ENCODE data around the gene PRDM15. TPM values are rescaled to one million over a fixed set of nuclear protein-coding genes. Genes with fewer than 3 reads are reported as not detected.

Gene PRDM15
- total and polyA plus RNA-seq, 2 experiments from 2014 or later: 2.3 to 6.4 TPM

DNA sequence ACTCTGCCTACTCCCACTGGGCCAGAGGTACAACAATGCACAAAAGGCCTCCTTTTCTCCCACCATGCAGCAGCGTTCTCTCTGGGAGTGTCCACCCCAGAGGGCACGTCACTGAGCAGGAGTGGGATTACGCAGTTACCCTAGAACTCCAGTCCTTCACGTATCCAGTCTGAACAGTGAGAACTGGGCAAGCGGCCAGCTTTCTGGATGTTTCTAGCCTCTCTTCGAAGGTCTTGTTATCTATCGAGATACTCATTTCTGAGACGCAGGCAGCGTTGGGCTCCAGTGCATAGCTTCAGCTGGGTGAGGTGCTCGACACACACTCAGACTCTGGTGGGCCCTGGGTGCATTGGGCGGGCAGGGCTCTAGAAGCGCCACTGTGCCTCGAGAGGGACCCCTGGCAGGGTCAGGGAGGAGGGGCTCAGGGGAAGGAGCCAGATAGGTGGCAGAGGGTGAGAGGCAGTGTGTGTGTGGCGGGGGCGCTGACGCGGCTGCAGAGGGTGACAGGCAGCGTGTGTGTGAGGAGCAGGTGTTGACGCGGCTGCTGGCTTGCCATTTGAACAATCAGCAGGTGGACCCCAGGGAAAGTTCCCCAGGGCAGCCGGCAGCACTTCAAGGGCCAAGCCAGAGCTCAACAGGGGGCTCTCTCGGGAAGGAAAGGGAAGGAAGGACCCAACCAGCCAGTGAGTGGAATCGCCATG, 27.9 kb downstream of the PRDM15 start:
- peak; percentile 37 to 72 for DNase-seq (ENCODE audit: low read depth in 1 of 2, low spot score in 1 of 2)
- Histone ChIP-seq H3K4me3 (no peak overlapping the region), H3K27ac (peak overlapping the region; percentile 63), H3K27me3 (no peaks in the 10 kb centered on the region), H3K36me3 (no peaks in the 10 kb centered on the region), H3K9me3 (ENCODE audit: low read depth) (no peaks in the 10 kb centered on the region), H3K4me1 (ENCODE audit: low read depth) (peaks cover 21% of the 10 kb centered on the region)
- TF ChIP-seq, protein P1, sequence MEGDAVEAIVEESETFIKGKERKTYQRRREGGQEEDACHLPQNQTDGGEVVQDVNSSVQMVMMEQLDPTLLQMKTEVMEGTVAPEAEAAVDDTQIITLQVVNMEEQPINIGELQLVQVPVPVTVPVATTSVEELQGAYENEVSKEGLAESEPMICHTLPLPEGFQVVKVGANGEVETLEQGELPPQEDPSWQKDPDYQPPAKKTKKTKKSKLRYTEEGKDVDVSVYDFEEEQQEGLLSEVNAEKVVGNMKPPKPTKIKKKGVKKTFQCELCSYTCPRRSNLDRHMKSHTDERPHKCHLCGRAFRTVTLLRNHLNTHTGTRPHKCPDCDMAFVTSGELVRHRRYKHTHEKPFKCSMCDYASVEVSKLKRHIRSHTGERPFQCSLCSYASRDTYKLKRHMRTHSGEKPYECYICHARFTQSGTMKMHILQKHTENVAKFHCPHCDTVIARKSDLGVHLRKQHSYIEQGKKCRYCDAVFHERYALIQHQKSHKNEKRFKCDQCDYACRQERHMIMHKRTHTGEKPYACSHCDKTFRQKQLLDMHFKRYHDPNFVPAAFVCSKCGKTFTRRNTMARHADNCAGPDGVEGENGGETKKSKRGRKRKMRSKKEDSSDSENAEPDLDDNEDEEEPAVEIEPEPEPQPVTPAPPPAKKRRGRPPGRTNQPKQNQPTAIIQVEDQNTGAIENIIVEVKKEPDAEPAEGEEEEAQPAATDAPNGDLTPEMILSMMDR (IDR thresholded peaks at IDR 0.05; ENCODE audit: low read depth, low read length): no peak

DNA sequence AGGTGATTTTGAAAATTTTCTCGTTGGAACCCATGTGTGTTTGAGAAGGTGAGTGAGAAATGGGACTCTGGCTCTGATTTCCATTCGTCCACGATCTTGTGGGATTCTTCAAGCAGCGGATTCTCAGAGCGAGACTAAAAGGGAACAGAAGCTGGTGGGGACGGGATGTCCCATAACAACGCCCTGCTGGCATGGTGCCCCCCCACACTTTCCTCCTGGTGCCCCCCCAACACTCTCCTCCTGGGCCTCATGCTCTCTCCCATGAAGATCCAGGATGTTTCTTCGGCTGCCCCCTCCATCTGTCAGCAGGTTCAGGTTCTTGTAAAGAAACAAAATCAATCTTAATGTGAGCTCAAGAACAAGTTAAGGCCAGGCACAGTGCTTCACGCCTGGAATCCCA, 29.1 kb downstream of the PRDM15 start:
- Histone ChIP-seq H3K36me3 (no peaks in the 10 kb centered on the region), H3K27ac (no peak overlapping the region), H3K9me3 (ENCODE audit: low read depth) (no peaks in the 10 kb centered on the region), H3K4me1 (ENCODE audit: low read depth) (peaks cover 21% of the 10 kb centered on the region), H3K27me3 (no peaks in the 10 kb centered on the region), H3K4me3 (no peak overlapping the region)
- DNase-seq (ENCODE audit: low read depth in 1 of 2, low spot score in 1 of 2): no peak
- TF ChIP-seq, protein P1 (IDR thresholded peaks at IDR 0.05; ENCODE audit: low read depth, low read length): no peak

DNA sequence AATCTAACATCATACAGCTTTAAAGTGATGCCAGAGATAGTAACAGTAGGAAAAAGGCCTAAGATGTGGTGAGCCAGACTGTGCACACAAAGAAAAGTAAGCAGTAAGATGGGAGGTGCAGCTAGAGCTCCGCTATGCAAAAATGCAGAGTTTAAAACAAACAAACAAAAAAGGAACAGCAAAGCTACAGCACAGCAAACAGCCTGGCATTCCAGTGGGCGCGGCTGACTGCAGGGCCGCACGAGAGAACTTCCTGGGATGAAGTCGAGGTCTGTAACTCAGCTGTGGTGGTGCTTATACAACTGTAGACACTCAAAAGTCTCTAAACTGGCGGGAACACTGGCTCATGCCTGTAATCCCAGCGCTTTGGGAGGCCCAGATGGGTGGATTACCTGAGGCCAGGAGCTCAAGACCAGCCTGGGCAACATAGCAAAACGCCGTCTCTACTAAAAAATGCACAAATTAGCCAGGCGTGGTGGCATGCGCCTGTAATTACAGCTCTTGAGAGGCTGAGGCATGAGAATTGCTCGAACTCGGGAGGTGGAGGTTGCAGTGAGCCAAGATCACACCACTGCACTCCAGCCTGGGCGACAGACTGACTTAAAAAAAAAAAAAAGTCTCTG, 30.1 kb downstream of the PRDM15 start:
- Histone ChIP-seq H3K27ac (no peak overlapping the region), H3K4me1 (ENCODE audit: low read depth) (peaks cover 21% of the 10 kb centered on the region), H3K4me3 (no peak overlapping the region), H3K9me3 (ENCODE audit: low read depth) (no peaks in the 10 kb centered on the region), H3K36me3 (no peaks in the 10 kb centered on the region), H3K27me3 (no peaks in the 10 kb centered on the region)
- TF ChIP-seq, protein P1 (IDR thresholded peaks at IDR 0.05; ENCODE audit: low read depth, low read length): no peak
- no peak for DNase-seq (ENCODE audit: low read depth in 1 of 2, low spot score in 1 of 2)

DNA sequence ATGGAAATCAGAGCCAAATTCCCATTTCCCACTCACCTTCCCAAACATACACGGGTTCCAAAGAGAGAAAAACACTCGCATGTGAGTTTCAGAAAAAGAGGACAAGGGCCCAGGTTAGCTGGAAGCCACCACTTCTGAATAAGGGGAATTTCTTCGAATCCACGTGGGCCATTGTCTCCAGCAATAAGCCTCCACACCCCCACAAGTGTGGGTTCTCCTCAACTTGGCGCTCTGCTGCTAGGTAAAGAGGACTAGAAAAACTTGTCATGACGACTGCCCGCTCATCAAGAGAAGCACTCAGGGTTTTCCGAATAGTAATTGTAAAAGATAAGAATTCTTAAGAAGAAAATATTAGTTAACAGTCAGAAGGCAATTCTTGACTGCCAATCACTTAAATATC, 30.6 kb downstream of the PRDM15 start:
- H3K27ac ChIP-seq: no peak overlapping the region

DNA sequence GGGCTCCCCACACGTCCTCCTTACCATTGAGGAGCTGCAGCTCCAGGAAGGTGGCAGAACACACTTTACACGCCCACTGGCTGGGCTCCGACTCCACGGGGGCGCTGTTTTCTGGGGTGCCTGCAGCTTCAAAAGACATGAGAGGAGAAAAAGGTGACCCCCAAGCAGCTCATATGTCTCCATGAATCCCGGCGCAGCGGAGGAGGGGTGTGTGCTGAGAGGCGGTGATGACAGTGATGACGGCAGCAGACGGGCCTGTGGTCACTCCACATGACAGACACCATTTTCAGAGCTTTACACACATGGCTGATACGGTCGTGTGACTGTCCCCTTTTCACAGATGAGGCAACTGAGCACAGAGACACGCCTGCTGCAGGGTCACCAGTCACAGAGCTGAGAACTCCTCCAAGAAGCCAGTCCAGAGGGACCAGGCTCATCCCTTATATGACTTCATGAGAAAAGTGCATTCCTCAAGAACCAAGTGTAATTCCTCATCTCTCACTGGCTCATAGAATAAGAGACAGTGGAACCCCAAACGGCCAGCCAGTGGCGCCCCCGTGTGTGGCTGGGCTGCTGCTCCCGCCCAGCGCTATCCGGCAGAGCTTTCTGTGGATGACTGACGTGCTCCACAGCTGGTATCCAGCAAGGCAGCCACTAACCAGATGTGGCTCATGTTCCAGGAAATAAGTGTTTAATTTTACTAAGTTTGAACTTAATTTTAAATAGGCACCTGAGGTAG, 31.9 kb downstream of the PRDM15 start:
- H3K4me3 ChIP-seq: no peak overlapping the region
- H3K9me3 ChIP-seq (ENCODE audit: low read depth): no peaks in the 10 kb centered on the region
- TF ChIP-seq, protein P1 (IDR thresholded peaks at IDR 0.05; ENCODE audit: low read depth, low read length): no peak

More for the DNA sequence above, 30.6 kb downstream of the PRDM15 start:
- no peaks in the 10 kb centered on the region for H3K27me3 ChIP-seq
- H3K9me3 ChIP-seq (ENCODE audit: low read depth): no peaks in the 10 kb centered on the region
- peaks cover 21% of the 10 kb centered on the region for H3K4me1 ChIP-seq (ENCODE audit: low read depth)
- no peak overlapping the region for H3K4me3 ChIP-seq
- TF ChIP-seq, protein P1 (IDR thresholded peaks at IDR 0.05; ENCODE audit: low read depth, low read length): no peak
- no peaks in the 10 kb centered on the region for H3K36me3 ChIP-seq
- DNase-seq (ENCODE audit: low read depth in 1 of 2, low spot score in 1 of 2): no peak

More for the DNA sequence above, 31.9 kb downstream of the PRDM15 start:
- H3K27ac ChIP-seq: no peak overlapping the region
- no peaks in the 10 kb centered on the region for H3K27me3 ChIP-seq
- H3K36me3 ChIP-seq: no peaks in the 10 kb centered on the region
- peaks cover 21% of the 10 kb centered on the region for H3K4me1 ChIP-seq (ENCODE audit: low read depth)
- peak; percentile 10 to 24 for DNase-seq (ENCODE audit: low read depth in 1 of 2, low spot score in 1 of 2)

Measured in cardiac muscle cell (in vitro differentiated cells and primary cell).